SU-DHL-6 (cell line): ENCODE measurements around the gene CRYBB1.

Source experiments
- H2AFZ ChIP-seq: fragments of 200-600 bp; sonication (generic); 2 replicates; pipeline ENCODE4 v1.6.1; 2014; ENCODE audit warnings: low read depth, mild to moderate bottlenecking, moderate library complexity, mixed read lengths, antibody characterized with exemption, low read length; ENCODE audit not compliant: severe bottlenecking
- H3F3A ChIP-seq: fragments of 200-600 bp; shearing (Covaris generic); 2 replicates; pipeline ENCODE4 v1.6.0; 2016; ENCODE audit warnings: antibody characterized with exemption, mild to moderate bottlenecking; ENCODE audit not compliant: insufficient read depth
- H3K27ac ChIP-seq: fragments of 200-600 bp; sonication (generic); 2 replicates; pipeline ENCODE4 v1.5.1; 2016; ENCODE audit warnings: low read depth, mild to moderate bottlenecking, low read length, moderate library complexity, mixed read lengths
- H3K27me3 ChIP-seq: fragments of 200-600 bp; sonication (generic), shearing (Covaris generic); 2 replicates; pipeline ENCODE4 v1.6.0; 2014; ENCODE audit warnings: mild to moderate bottlenecking, low read length
- H3K36me3 ChIP-seq: fragments of 200-600 bp; sonication (generic); 2 replicates; pipeline ENCODE4 v1.6.1; 2014; ENCODE audit warnings: mild to moderate bottlenecking, low read length, mixed read lengths
- H3K4me2 ChIP-seq: fragments of 300-600, 200-600 bp; shearing (Covaris generic), sonication (generic); 2 replicates; pipeline ENCODE4 v1.6.0; 2014; ENCODE audit warnings: low read length, low read depth, mild to moderate bottlenecking; ENCODE audit not compliant: poor library complexity, severe bottlenecking
- H3K4me3 ChIP-seq: fragments of 200-600 bp; sonication (generic); 2 replicates; pipeline ENCODE4 v1.5.1; 2014; ENCODE audit warnings: antibody characterized with exemption, low read length, mild to moderate bottlenecking, mixed read lengths; ENCODE audit not compliant: insufficient read depth, poor library complexity, severe bottlenecking
- H3K79me2 ChIP-seq: fragments of 200-600 bp; sonication (generic); 2 replicates; pipeline ENCODE4 v1.6.1; 2014; ENCODE audit warnings: mild to moderate bottlenecking, low read length, moderate library complexity; ENCODE audit not compliant: insufficient read depth
- H3K9ac ChIP-seq: fragments of 200-600 bp; sonication (generic); 2 replicates; pipeline ENCODE4 v1.7.0; 2014; ENCODE audit warnings: mild to moderate bottlenecking, low read length
- H3K9me2 ChIP-seq: fragments of 200-600 bp; sonication (generic); replicated peaks from 2 replicates; pipeline ENCODE4 v1.6.1; 2014; ENCODE audit warnings: low read length; ENCODE audit not compliant: insufficient read depth
- H3K9me3 ChIP-seq: fragments of 200-600 bp; sonication (generic); 2 replicates; pipeline ENCODE4 v1.6.1; 2014; ENCODE audit warnings: low read length, mixed read lengths; ENCODE audit not compliant: insufficient read depth
- H4K20me1 ChIP-seq: fragments of 200-600 bp; sonication (generic); 2 replicates; pipeline ENCODE4 v1.6.1; 2014; ENCODE audit warnings: low read depth, mild to moderate bottlenecking, antibody characterized with exemption, low read length, moderate library complexity, mixed read lengths
- EZH2phosphoT487 ChIP-seq: fragments of 200-600 bp; sonication (generic), shearing (Covaris generic); conservative IDR thresholded peaks from 2 replicates; pipeline ENCODE4 v1.6.1; 2018; ENCODE audit warnings: mild to moderate bottlenecking, antibody characterized with exemption, low read length, moderate library complexity, mixed read lengths
- TF ChIP-seq, protein P1 (sequence below): fragments of 200-600 bp; sonication (generic); IDR thresholded peaks from one replicate; pipeline ENCODE4 v1.5.1; 2017; ENCODE audit warnings: antibody characterized with exemption, mild to moderate bottlenecking, low read length, moderate library complexity; ENCODE audit not compliant: insufficient read depth, poor library complexity, severe bottlenecking

The CRYBB1 gene

DNA sequence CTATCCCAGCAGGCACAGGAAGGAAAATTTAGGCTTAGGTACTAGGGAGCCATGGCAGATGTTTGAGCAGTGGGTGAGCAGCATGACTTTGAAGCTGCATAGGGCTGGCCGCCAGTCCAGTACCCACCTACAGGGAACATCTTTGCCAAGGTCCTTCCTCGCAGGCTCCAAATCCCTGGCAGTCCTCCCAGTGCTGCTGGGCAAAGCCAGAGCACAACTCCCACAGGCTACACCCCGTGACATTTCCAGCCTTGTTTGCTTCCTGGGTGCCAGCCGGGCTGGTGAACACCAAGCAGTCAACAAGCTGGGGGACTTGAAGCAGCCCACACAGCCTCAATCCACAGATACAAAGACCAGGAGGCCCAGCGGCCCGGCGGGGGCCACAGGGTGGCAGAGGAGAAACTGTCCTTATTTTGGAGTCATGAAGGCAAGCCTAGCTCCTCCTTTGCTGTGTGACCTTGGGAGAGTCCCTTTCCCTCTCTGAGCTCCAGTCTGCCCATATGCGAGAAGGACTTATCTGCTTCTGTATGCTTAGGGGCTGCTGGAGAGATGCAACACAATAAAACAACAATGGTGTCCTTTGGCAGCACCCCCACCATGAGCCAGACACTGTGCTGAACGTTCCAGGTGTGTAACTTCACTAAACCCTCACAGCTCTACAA, 55.9 kb downstream of the CRYBB1 start:
- Histone ChIP-seq H2AFZ (no peak overlapping the region), H3K9me2 (no peaks in the 10 kb centered on the region), H3K4me3 (no peak overlapping the region), H4K20me1 (no peaks in the 10 kb centered on the region), H3K27me3 (no peaks in the 10 kb centered on the region), H3K79me2 (peaks cover 17% of the 10 kb centered on the region), H3K9ac (no peak overlapping the region), H3K36me3 (no peaks in the 10 kb centered on the region), H3K9me3 (no peaks in the 10 kb centered on the region), H3K4me2 (no peak overlapping the region), H3K27ac (no peak overlapping the region), H3F3A (no peaks in the 10 kb centered on the region)
- no peak for TF ChIP-seq EZH2phosphoT487
- TF ChIP-seq, protein P1, sequence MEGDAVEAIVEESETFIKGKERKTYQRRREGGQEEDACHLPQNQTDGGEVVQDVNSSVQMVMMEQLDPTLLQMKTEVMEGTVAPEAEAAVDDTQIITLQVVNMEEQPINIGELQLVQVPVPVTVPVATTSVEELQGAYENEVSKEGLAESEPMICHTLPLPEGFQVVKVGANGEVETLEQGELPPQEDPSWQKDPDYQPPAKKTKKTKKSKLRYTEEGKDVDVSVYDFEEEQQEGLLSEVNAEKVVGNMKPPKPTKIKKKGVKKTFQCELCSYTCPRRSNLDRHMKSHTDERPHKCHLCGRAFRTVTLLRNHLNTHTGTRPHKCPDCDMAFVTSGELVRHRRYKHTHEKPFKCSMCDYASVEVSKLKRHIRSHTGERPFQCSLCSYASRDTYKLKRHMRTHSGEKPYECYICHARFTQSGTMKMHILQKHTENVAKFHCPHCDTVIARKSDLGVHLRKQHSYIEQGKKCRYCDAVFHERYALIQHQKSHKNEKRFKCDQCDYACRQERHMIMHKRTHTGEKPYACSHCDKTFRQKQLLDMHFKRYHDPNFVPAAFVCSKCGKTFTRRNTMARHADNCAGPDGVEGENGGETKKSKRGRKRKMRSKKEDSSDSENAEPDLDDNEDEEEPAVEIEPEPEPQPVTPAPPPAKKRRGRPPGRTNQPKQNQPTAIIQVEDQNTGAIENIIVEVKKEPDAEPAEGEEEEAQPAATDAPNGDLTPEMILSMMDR = no peak

DNA sequence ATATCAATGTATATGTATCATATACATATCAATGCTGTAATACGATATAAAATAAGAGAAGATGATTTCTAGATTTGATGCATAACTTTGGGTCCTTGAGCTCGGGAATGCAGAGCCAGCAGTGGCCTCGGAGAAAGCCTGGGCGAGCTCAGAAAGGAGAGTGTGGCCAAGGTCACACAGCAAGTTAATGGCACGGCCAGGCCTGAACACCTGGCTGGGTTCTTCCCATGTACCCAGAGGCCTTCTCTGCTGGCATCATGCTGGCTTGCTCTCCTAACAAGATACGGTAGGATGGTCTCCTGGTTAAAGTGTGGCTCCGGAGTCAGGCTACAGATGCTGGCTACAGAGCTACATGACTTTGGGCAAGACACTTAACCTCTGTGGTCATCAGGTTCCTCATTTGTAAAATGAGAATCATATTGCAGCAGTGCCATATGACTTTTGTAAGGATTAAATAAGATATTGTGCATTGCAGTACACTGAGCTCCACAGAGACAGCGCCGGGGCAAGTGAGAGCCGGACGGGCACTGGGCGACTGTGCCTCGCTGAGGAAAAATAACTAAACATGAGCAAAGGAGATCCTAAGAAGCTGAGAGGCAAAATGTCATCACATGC, 57.8 kb downstream of the CRYBB1 start:
- Histone ChIP-seq H3K27ac (no peak overlapping the region), H4K20me1 (no peaks in the 10 kb centered on the region), H3K36me3 (no peaks in the 10 kb centered on the region), H3K9me2 (no peaks in the 10 kb centered on the region), H3K9me3 (no peaks in the 10 kb centered on the region), H3F3A (no peaks in the 10 kb centered on the region), H3K9ac (no peak overlapping the region), H3K27me3 (no peaks in the 10 kb centered on the region), H2AFZ (no peak overlapping the region), H3K79me2 (peaks cover 15% of the 10 kb centered on the region; the same call in 1 of the 2 replicates), H3K4me3 (no peak overlapping the region), H3K4me2 (no peak overlapping the region)
- no peak for TF ChIP-seq EZH2phosphoT487
- TF ChIP-seq, protein P1 = no peak

DNA sequence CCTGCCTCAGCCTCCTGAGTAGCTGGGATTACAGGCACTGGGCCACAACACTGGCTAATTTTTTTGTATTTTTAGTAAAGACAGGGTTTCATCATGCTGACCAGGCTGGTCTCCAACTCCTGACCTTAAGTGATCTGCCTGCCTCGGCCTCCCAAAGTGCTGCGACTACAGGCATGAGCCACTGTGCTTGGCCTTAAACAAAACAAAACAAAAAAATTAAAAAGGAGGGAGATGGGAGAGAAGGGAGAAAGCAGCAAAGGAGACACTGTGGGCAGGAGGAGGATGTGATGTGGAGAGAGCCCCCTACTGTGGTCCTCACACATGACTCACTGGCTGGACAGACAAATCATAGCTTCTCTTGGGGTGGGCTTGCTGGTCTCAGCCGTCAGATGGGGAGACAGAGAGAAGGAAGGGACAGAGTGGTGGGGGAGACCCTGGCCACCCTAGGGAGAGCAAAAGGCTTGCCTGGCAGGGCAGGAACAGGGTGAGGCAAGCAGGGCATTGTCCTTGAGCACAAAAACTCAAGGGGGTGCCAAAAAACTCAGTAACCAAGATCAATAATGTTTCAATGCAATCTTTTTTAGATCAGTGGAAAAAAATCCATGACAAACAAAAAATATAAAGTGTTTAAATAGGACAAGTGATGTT, 59.5 kb downstream of the CRYBB1 start:
- Histone ChIP-seq H3F3A (no peaks in the 10 kb centered on the region), H3K9ac (no peak overlapping the region), H3K27me3 (no peaks in the 10 kb centered on the region), H3K9me2 (no peaks in the 10 kb centered on the region), H4K20me1 (no peaks in the 10 kb centered on the region), H3K36me3 (no peaks in the 10 kb centered on the region), H3K4me2 (no peak overlapping the region), H3K9me3 (no peaks in the 10 kb centered on the region), H2AFZ (no peak overlapping the region), H3K79me2 (peaks cover 17% of the 10 kb centered on the region; the same call in 1 of the 2 replicates), H3K4me3 (no peak overlapping the region), H3K27ac (no peak overlapping the region)
- TF ChIP-seq, protein P1 = no peak
- no peak for TF ChIP-seq EZH2phosphoT487
